ENCODE results near the gene PIP5K1B. TPM values are rescaled to one million over a fixed set of nuclear protein-coding genes. Genes with fewer than 3 reads are reported as not detected.

PIP5K1B gene
- total RNA-seq, 1 experiment from 2014 or later = 2.5 TPM

GRCh38 chr9:68720656-68721313 lies 15.7 kb downstream of the PIP5K1B start:
- no peak overlapping the region for H2BK15ac ChIP-seq (ENCODE audit: low read depth, low read length)
- no peak overlapping the region for H3K14ac ChIP-seq (ENCODE audit: insufficient read depth, low read length)
- H2BK5ac ChIP-seq (ENCODE audit: insufficient read length, low read length) = no peak overlapping the region
- no peaks in the 10 kb centered on the region for H3K4me1 ChIP-seq (ENCODE audit: insufficient read depth, low read length)
- no peak overlapping the region for H4K91ac ChIP-seq (ENCODE audit: insufficient read length, low read depth, low read length)
- H3K23ac ChIP-seq (ENCODE audit: insufficient read length, low read depth, low read length) = no peak overlapping the region
- no peak overlapping the region for H2AFZ ChIP-seq (ENCODE audit: low read length)
- no peak for DNase-seq
- no peaks in the 10 kb centered on the region for H3K27me3 ChIP-seq (ENCODE audit: insufficient read depth, low read length)
- H3K9ac ChIP-seq (ENCODE audit: extremely low read depth, insufficient read length, low read length) = no peak overlapping the region
- H2BK20ac ChIP-seq (ENCODE audit: low read depth, low read length, poor library complexity, severe bottlenecking) = no peak overlapping the region
- no peak overlapping the region for H3T11ph ChIP-seq (ENCODE audit: low read length)
- no peak overlapping the region for H3K56ac ChIP-seq (ENCODE audit: insufficient read length, low read depth, low read length)
- no peak overlapping the region for H3K18ac ChIP-seq (ENCODE audit: insufficient read length, low read depth, low read length)
- H3K4me2 ChIP-seq (ENCODE audit: insufficient read depth, insufficient read length, low read length) = no peak overlapping the region
- no peak for TF ChIP-seq CTCF (conservative IDR thresholded peaks at IDR 0.05)
- Mint-ChIP-seq H3K36me3 (ENCODE audit: insufficient read depth in 1 of 3, low read depth in 3 of 3) (peaks cover 0 to 3% (median 0%) of the 10 kb centered on the region in 3 experiments; a peak in 1 of 7 replicates), H3K4me1 (peaks cover 0 to 3% of the 10 kb centered on the region in 2 experiments; a peak in 1 of 4 replicates), H3K27me3 (ENCODE audit: low read depth) (peaks cover 9% of the 10 kb centered on the region), H3K9me3 (peaks cover 0 to 4% of the 10 kb centered on the region in 2 experiments; a peak in 2 of 5 replicates), H3K4me3 (no peak overlapping the region), H3K27ac (no peak overlapping the region)
- no peaks in the 10 kb centered on the region for H4K20me1 ChIP-seq (ENCODE audit: control insufficient read depth, insufficient read depth, insufficient read length)
- no peaks in the 10 kb centered on the region for H3K23me2 ChIP-seq (ENCODE audit: insufficient read length, low read depth, low read length, poor library complexity, severe bottlenecking)
- H3K9me3 ChIP-seq (ENCODE audit: control insufficient read depth, low read depth, low read length) = no peaks in the 10 kb centered on the region
- H3K79me2 ChIP-seq (ENCODE audit: insufficient read depth, low read length) = no peaks in the 10 kb centered on the region
- H2BK120ac ChIP-seq (ENCODE audit: low read depth, low read length, poor library complexity, severe bottlenecking) = no peak overlapping the region
- H4K8ac ChIP-seq (replicated peaks; ENCODE audit: insufficient read length, low read depth, low read length) = no peak overlapping the region
- no peak overlapping the region for H3K27ac ChIP-seq (ENCODE audit: insufficient read length, low read depth, low read length)
- no CpG with 5 or more reads among the region's 7 CpGs for WGBS (ENCODE audit: extremely low coverage, insufficient read length, low lambda C conversion rate)
- H2AK5ac ChIP-seq (ENCODE audit: insufficient read length, low read length) = no peak overlapping the region
- no peaks in the 10 kb centered on the region for H3K79me1 ChIP-seq (ENCODE audit: insufficient read depth, low read depth, low read length, poor library complexity, severe bottlenecking)
- H3K4ac ChIP-seq (ENCODE audit: low read depth, low read length) = no peak overlapping the region
- no peak overlapping the region for H4K5ac ChIP-seq (ENCODE audit: insufficient read length, low read depth, low read length)
- no peak overlapping the region for H2BK12ac ChIP-seq (ENCODE audit: insufficient read length, low read depth, low read length)
